GM18517 (cell line): Measurements from ENCODE around the gene VENTX.

Source experiments
- ATAC-seq: cut with Tn5 transposase; IDR thresholded peaks from one replicate; pipeline ENCODE4 v1.9.1; 2021; ENCODE audit warnings: mild to moderate bottlenecking, moderate library complexity; ENCODE audit not compliant: unreplicated experiment

Gene VENTX

DNA sequence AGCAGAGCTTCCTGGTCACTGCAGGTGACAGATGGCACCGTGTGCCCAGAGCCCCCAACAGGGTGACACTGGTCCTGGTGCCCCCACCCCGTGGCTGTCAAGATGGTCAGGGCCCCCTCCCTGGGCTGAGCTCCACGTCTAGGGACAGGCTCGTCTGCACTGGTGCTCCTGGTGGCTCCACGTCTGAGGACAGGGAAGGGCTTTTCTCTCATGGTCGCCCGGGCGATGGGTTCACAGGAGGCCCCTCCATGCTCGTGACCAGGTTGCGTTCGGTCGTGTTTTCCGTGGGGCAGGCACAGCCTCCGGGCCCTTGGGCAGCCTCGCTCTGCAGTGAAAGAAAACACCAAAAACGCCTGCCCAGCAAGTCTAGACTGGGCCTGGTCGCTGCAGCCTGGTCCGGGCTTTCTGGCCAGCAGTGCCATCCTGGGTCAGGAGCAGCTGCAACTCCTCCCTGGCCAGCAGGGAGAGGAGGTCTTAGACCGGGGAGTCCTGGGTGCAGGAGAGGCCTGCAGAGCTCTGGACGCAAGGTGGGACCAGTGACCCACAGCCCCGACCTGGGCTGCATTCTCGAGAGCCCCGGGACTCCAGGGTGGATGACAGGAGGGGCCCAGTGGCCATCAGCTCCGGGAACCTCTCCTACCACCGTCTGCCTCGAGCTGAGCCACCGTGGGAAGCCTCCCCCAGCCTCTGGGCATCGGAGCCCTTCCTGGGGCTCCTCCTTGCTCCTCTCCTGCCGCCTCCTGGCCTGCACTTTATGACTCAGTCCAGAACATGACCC lies 35.5 kb upstream of the VENTX start:
- no peak for ATAC-seq

DNA sequence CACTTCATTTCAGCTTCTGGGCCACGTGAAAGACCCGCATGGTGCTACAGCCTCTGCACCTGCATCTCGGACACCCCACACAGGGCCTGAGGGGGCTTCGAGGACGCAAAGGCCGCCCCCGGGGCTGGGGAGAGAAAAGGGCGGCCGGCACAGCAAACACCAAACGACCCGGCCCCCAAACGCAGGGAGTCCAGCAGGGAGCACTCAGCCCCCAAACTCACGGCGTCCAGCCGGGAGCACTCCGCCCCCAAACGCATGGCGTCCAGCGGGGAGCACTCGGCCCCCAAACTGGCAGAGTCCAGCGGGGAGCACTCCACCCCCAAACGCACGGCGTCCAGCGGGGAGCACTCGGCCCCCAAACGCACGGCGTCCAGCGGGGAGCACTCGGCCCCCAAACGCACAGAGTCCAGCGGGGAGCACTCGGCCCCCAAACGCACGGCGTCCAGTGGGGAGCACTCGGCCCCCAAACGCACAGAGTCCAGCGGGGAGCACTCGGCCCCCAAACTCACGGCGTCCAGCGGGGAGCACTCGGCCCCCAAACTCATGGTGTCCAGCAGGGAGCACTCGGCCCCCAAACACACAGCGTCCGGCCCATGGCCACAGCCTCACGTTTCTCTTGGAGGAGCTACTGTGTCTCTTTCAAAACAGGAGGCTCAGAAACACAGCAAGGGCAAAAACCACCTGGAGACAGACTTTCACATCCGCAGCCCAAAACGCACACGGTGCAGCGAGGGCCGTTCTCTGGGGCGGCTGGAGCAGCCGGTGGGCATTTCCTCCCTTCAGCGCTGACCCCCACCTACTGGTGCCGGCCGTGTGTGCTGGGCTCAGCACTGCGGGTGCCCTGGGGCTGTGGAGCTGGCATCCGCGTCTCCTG lies 34.6 kb upstream of the VENTX start:
- no peak for ATAC-seq

DNA sequence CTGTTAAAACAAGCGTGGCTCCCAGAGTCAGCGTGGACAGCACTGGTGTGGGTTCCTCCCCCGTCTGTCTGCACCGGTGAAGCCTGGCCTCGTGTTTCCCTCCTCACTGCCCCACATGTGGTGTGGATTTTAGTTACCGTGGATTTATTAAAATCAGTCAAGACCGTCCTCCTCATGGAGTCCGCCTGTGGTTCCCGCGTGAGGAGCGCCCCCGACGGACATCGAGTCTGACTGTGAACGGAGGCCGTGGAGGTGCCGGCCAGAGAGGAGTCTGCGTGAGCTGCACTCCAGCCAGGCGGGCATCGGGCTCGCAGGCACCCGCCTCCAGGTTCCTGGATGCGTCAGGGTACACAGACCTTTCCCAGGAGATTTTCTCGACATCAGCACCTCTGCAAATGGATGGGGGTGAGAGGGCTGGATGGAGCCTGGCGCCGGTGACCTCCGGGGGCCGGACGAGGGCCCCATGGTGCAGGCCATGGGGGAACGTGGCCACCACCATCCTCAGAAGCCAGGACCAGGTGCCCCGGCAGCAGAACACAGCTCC lies 33.9 kb upstream of the VENTX start:
- no peak for ATAC-seq

- no peak for ATAC-seq
These were observed 33.2 kb upstream of the VENTX start for GRCh38 chr10:133204226-133205015.

- no peak for ATAC-seq
These were observed 32.5 kb upstream of the VENTX start for GRCh38 chr10:133205146-133205545.

DNA sequence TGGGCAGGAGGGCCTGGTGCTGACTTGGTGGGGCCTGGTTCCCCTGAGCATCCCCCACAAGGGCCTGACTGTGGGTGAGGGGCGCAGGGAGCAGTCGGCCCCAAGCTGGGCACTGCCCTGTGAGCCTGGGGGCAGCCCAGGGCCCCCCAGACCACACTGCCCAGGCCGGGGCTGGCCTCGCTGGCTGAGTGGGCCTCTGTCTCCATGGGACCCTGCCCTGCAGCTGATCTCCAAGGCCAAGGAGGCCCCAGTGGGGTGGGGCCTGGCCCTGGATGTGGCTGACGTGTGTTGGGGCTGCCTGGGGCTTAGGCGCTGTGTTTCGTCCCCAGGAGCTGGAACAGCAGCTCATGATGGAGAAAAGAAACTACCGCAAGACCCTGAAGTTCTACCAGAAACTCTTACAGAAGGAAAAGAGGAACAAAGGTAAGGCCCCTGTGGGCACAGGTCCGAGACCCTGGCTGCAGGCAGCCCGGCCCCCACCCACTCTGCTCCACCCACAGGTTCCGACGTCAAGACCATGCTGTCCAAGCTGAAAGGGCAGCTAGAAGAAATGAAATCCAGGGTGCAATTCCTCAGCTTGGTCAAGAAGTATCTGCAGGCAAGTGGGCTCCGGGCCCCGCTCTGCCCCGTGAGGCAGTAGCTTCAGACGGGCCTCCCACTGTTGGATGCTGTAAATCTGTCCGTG lies 31.2 kb upstream of the VENTX start:
- no peak for ATAC-seq

GRCh38 chr10:133207041-133207600 lies 30.5 kb upstream of the VENTX start:
- ATAC-seq = no peak

- no peak for ATAC-seq
These were observed 30.0 kb upstream of the VENTX start for GRCh38 chr10:133207627-133208026.

DNA sequence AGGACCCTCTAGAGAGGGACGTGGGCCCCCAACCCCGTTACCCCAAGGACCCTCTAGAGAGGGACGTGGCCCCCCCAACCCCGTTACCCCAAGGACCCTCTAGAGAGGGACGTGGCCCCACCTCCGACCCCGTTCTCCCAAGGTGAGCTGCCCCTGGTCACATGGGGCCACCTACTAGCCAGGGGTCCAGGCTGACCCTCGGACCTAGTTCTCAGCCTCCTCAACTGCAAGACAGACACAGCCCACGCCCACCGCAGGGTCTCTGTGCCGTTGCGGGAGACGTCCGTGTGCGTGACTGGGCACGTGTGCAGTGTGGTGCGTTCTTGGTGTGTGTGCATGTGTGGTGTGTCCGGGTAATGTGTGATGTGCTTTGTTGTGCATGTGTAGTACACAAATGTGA lies 29.2 kb upstream of the VENTX start:
- no peak for ATAC-seq

- ATAC-seq = no peak
These were observed 28.5 kb upstream of the VENTX start for GRCh38 chr10:133209117-133209516.

DNA sequence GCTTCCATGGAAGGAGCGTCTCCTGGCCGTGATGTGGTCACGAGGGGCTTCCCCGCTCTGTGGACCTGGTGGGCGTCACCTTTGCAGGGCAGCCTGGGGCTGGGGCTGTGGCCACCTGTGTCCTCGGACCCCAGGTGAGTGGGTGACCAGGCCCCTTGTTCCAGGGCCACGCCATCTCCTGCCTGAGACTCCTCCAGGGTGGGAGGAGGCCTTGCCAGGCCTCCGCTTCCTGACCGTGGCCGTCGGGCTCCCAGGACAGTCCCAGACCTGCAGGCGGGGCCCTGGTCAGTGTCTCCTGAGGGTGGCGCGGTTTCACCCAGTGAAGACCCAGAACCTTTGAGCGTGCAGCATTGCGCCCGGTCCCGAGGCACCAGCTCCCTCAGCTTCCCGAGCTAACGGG lies 28.0 kb upstream of the VENTX start:
- ATAC-seq = no peak

DNA sequence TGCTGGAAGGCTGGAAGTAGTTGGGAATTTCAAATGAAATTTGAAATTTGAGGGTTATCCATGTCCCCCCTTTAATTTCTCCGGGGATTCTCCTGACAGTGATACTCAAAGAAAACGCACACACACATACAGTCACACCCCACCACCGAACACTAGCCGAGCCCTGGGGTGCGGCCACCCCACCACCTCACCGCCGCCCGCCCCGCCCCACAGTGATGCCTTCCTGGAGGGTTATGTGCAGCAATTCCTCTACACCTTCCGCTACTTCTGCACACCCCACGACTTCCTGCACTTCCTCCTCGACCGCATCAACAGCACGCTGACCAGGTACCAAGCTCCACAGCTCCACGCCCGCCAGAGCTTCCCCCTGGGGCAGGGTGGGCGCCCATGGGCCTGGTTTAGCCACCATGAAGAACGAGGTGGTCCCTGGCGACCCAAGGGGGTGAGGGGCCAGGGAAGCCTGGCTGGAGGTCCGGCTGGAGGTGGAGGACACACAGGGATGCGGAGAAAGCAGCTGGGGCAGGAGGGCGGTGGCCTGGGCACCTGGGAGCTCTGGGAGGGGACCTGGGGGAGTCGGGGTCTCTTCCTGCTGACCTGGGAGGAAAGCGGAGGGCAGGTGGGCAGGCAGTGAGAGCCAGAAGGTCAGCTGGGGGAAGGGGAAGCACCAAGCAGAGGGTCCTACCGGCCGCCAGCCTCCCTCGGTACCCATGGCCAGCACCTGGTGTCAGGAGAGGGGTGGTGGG lies 27.1 kb upstream of the VENTX start:
- no peak for ATAC-seq

- ATAC-seq = no peak
These were observed 26.4 kb upstream of the VENTX start for GRCh38 chr10:133211141-133211830.

DNA sequence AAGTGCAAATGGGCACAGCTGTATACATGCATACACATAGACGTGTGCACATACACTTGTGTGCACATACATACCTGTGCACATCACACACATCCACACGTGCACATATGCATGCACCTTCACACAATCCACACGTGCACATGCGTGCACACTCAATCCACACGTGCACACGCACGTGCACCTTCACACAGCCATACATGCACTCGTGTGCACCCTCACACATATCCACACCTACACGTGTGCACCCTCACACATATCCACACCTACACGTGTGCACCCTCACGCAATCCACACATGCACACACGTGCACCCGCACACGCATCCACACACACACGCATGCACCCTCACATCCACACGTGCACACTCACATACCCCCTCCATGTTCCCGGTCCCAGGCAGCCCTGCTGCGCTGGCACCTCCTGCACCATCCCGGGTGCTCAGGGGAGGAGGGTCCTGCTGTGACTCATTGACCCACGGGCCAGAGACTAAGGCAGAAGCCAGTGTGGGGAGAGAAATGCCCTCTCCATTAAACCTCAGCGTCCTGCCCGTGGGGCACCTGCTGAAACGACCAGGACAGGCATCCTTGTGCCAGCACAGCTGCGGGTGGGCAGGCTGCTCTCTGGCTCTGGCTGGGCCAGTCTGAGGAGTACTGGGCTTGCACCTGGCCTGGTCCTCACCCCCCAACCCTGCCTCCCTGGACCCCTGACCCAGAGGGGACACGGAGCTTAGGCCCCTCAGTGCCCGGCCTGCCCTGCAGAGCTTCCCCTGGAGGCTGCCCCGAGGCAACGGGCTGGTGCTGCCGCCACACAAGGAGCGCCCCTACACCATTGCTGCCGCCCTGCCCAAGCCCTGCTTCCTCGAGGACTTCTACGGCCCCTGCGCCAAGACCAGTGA lies 25.4 kb upstream of the VENTX start:
- no peak for ATAC-seq

- no peak for ATAC-seq
These were observed 24.7 kb upstream of the VENTX start for GRCh38 chr10:133212853-133213494.

GRCh38 chr10:133213641-133214467 lies 23.8 kb upstream of the VENTX start:
- no peak for ATAC-seq
